GM23248 (cell line): ENCODE results near the gene SYNE3.

Experiments
- EZH2 ChIP-seq: fragments of 200-600 bp; sonication (generic); IDR thresholded peaks from 2 replicates; pipeline ENCODE4 v1.6.1; 2018; ENCODE audit warnings: antibody characterized with exemption, mild to moderate bottlenecking; ENCODE audit not compliant: insufficient read depth, poor library complexity, severe bottlenecking
- EZH2phosphoT487 ChIP-seq: fragments of 200-600 bp; sonication (generic); IDR thresholded peaks from 2 replicates; pipeline ENCODE4 v1.6.1; 2018; ENCODE audit warnings: antibody characterized with exemption, moderate library complexity, mild to moderate bottlenecking, low read depth; ENCODE audit not compliant: insufficient read depth

DNA sequence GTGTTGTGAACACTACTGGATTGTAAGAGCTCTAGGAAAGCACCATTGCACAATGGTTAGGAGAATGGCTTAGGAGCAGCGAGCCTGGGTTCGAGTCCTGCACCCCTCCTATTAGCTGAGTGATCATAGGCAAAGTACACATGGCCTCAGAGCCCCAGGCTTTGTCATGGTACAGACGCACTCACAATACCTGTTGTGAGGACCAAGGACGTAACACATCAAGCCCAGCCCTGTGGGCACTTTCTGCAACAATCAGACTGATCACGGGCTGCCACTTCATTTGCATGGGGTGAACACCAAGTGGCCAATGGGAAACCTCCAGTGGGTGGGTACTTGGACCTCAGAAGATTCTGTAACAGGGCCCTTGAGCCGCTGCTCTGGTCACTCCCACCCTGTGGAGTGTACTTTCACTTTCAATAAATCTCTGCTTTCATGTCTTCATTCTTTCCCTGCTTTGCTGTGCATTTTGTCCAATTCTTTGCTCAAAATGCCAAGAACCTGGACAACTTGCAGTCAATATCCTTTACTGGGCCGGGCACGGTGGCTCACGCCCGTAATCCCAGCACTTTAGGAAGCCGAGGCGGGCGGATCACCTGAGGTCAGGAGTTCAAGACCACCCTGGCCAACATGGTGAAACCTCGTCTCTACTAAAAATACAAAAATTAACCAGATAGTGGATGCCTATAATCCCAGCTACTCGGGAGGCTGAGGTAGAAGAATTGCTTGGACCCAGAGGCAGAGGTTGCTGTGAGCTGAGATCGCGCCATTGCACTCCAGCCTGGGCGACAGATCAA, 46.6 kb upstream of the SYNE3 start:
- TF ChIP-seq EZH2 (no peak), EZH2phosphoT487 (no peak)
